GM12878 (cell line): Measurements from ENCODE around the gene LPGAT1. TPM values are rescaled to one million over a fixed set of nuclear protein-coding genes. Genes with fewer than 3 reads are reported as not detected.

Source experiments
- ATAC-seq: fragments of 200-7000 bp; cut with Tn5 transposase; 3 replicates; pipeline ENCODE4 v1.9.1; 2020; ENCODE audit warnings: mild to moderate bottlenecking, moderate library complexity
- BruUV-seq: library from RNA; stranded (reverse); fragments of 400-500 nt; replicated peaks from 2 replicates; lab custom pipeline; 2021; lab: Mats Ljungman, UMichigan
- CTCF ChIA-PET: fragments of 300-600 bp; sonication (Branson Sonifier 250); formaldehyde crosslinking; extraction: SDS; loops from one replicate; lab custom pipeline; 2021; ENCODE audit warnings: inconsistent platforms; lab: Yijun Ruan, JAX
- POLR2A ChIA-PET: fragments of 350-600 bp; formaldehyde crosslinking; extraction: SDS; loops from one replicate; lab custom pipeline; 2021; ENCODE audit warnings: inconsistent platforms; lab: Charles Lee
- RAD21 ChIA-PET: fragments of 300-600 bp; sonication (Branson Sonifier 250); formaldehyde crosslinking; loops from one replicate; lab custom pipeline; 2023; ENCODE audit warnings: antibody characterized with exemption; ENCODE audit not compliant: unreplicated experiment; lab: Charles Lee
- SMC1A ChIA-PET: fragments of 300-600 bp; sonication (Branson Sonifier 250); formaldehyde crosslinking; loops from one replicate; lab custom pipeline; 2023; ENCODE audit not compliant: unreplicated experiment, uncharacterized antibody; lab: Charles Lee
- DNase-seq: peaks from one replicate; pipeline ENCODE4 v3.0.0-alpha.2; 2011; ENCODE audit warnings: low read depth, low spot score
- FAIRE-seq: peaks from 3 replicates; lab custom pipeline; 2011; peaks lifted over from hg19 to GRCh38; lab: Jason Lieb, UNC
- H2AFZ ChIP-seq: 2 replicates; pipeline ENCODE4 v1.6.0; 2011; ENCODE audit warnings: low read depth, low read length, control low read depth; ENCODE audit not compliant: control insufficient read depth
- H3K27ac ChIP-seq: 2 replicates; pipeline ENCODE4 v1.5.1; 2011; ENCODE audit warnings: control low read depth; ENCODE audit not compliant: control insufficient read depth, insufficient read depth
- H3K27me3 ChIP-seq, 2 experiments: replicated peaks in 1 of 2; 2 replicates each; pipeline versions ENCODE4 v1.6.0 to v1.6.1; 2011; ENCODE audit warnings: low read length in 1 of 2; ENCODE audit not compliant: control insufficient read depth in 2 of 2, insufficient read depth in 2 of 2
- H3K36me3 ChIP-seq, 2 experiments: 2 replicates each; pipeline ENCODE4 v1.5.1; 2011; ENCODE audit warnings: low read length in 1 of 2; ENCODE audit not compliant: control insufficient read depth in 2 of 2, insufficient read depth in 2 of 2
- H3K4me1 ChIP-seq: 2 replicates; pipeline ENCODE4 v1.6.1; 2011; ENCODE audit warnings: mild to moderate bottlenecking, low read length, moderate library complexity, mixed read lengths; ENCODE audit not compliant: control insufficient read depth, insufficient read depth
- H3K4me2 ChIP-seq: 2 replicates; pipeline ENCODE4 v1.6.0; 2011; ENCODE audit warnings: control low read depth; ENCODE audit not compliant: control insufficient read depth, insufficient read depth
- H3K4me3 ChIP-seq: fragments of 200-600 bp; sonication (generic); 2 replicates; pipeline ENCODE4 v1.5.1; 2016
- H3K79me2 ChIP-seq: 2 replicates; pipeline ENCODE4 v1.6.0; 2011; ENCODE audit warnings: low read length; ENCODE audit not compliant: control insufficient read depth, insufficient read depth
- H3K9ac ChIP-seq: 2 replicates; pipeline ENCODE4 v1.8.0; 2011; ENCODE audit warnings: low read length, control low read depth, mixed read lengths; ENCODE audit not compliant: control insufficient read depth, insufficient read depth
- H3K9me3 ChIP-seq: replicated peaks from 3 replicates; pipeline ENCODE4 v1.5.1; 2011; ENCODE audit warnings: mild to moderate bottlenecking, low read length; ENCODE audit not compliant: control insufficient read depth, insufficient read depth
- H4K20me1 ChIP-seq: 2 replicates; pipeline ENCODE4 v1.6.0; 2011; ENCODE audit not compliant: control insufficient read depth, insufficient read depth
- BMI1 ChIP-seq: fragments of 450-650 bp; IDR thresholded peaks from 2 replicates; pipeline ENCODE4 v1.6.1; 2016; ENCODE audit warnings: mild to moderate bottlenecking, moderate library complexity, borderline replicate concordance
- CBFB ChIP-seq: IDR thresholded peaks from 2 replicates; pipeline ENCODE4 v1.6.1; 2016; ENCODE audit warnings: antibody characterized with exemption, low read depth
- CBX5 ChIP-seq: sonication (generic); IDR thresholded peaks from 2 replicates; pipeline ENCODE4 v1.6.1; 2016; ENCODE audit warnings: low read depth, moderate library complexity, mild to moderate bottlenecking, inconsistent platforms
- CEBPB ChIP-seq, 2 experiments: fragments of 150-350 bp in 1 of 2; IDR thresholded peaks; 2 replicates each; pipeline ENCODE4 v1.6.1; 2012 to 2014; ENCODE audit warnings: low read depth in 2 of 2, low read length in 2 of 2, borderline replicate concordance in 1 of 2, inconsistent platforms in 1 of 2
- FOXM1 ChIP-seq: IDR thresholded peaks from 2 replicates; pipeline ENCODE4 v1.6.1; 2012; ENCODE audit warnings: low read depth, mild to moderate bottlenecking, inconsistent platforms, low read length, moderate library complexity
- JUNB ChIP-seq: IDR thresholded peaks from 2 replicates; pipeline ENCODE4 v1.6.1; 2016; ENCODE audit warnings: antibody characterized with exemption, mild to moderate bottlenecking
- KLF5 ChIP-seq: fragments of 450-650 bp; IDR thresholded peaks from 2 replicates; pipeline ENCODE4 v1.6.1; 2014; ENCODE audit warnings: mild to moderate bottlenecking; ENCODE audit not compliant: partially characterized antibody
- MAX ChIP-seq: IDR thresholded peaks from 2 replicates; pipeline ENCODE4 v1.6.1; 2012; ENCODE audit warnings: low read depth, low read length, improper control_type of control experiment
- MYC ChIP-seq: IDR thresholded peaks from 2 replicates; pipeline ENCODE4 v1.6.1; 2011; ENCODE audit warnings: mild to moderate bottlenecking, low read length, moderate library complexity, inconsistent platforms; ENCODE audit not compliant: insufficient read depth, insufficient replicate concordance, insufficient read length, severe bottlenecking
- NR2C2 ChIP-seq: IDR thresholded peaks from 2 replicates; pipeline ENCODE4 v1.6.1; 2011; ENCODE audit warnings: borderline replicate concordance, low read depth; ENCODE audit not compliant: control insufficient read depth, insufficient read length
- NRF1 ChIP-seq: conservative IDR thresholded peaks from 2 replicates; pipeline ENCODE4 v1.6.1; 2011; ENCODE audit warnings: mild to moderate bottlenecking, low read depth, low read length, improper control_type of control experiment
- POLR2AphosphoS5 ChIP-seq: IDR thresholded peaks from 2 replicates; pipeline ENCODE4 v1.6.1; 2011; ENCODE audit warnings: mild to moderate bottlenecking, low read length, inconsistent platforms
- TAF1 ChIP-seq: IDR thresholded peaks from 2 replicates; pipeline ENCODE4 v1.6.1; 2011; ENCODE audit warnings: mild to moderate bottlenecking, low read depth, low read length, borderline replicate concordance
- TCF7 ChIP-seq: IDR thresholded peaks from 2 replicates; pipeline ENCODE4 v1.6.1; 2014; ENCODE audit warnings: antibody characterized with exemption, borderline replicate concordance
- USF2 ChIP-seq: IDR thresholded peaks from 2 replicates; pipeline ENCODE4 v1.6.1; 2011; ENCODE audit warnings: low read depth, low read length, improper control_type of control experiment, borderline replicate concordance
- ZZZ3 ChIP-seq: IDR thresholded peaks from 2 replicates; pipeline ENCODE4 v1.6.1; 2011; ENCODE audit warnings: low read depth; ENCODE audit not compliant: control insufficient read depth, insufficient read length
- WGBS: methylation state at CpG from one replicate; pipeline ENCODE4 v1.1.6; 2016; ENCODE audit warnings: low lambda C conversion rate; ENCODE audit not compliant: insufficient replicate concordance, insufficient coverage; ENCODE audit errors: missing lambda C conversion rate; 5-methylcytosine and 5-hydroxymethylcytosine counted together
- in situ Hi-C: fragments of 300-500 bp; cut with MboI; formaldehyde crosslinking; loops from 9 replicates; pipeline ENCODE4 v1.14.3; 2018; ENCODE audit warnings: mixed read lengths
- intact Hi-C: fragments of 100-400 bp; cut with micrococcal nuclease; formaldehyde crosslinking; loops from one replicate; pipeline ENCODE4 v1.14.2; 2022; ENCODE audit not compliant: unreplicated experiment
- polyA plus RNA-seq, 11 experiments: library from polyadenylated mRNA; depleted of rRNA in 4 of 11; unstranded in 6 of 11; stranded (reverse) in 5 of 11; fragments of >200 nt; fragmentation: Nextera tagmentation in 4 of 11; fragmentation: Illumina TruSeq in 1 of 11; extraction: Ambion mirVana in 4 of 11; extraction: Trizol in 1 of 11; gene quantifications; 1 replicate in 1 of 11; 2 replicates in 10 of 11; pipeline versions ENCODE4 v1.2.1 to v1.2.3, GENCODE V29; 2011 to 2016; ENCODE audit warnings: inconsistent platforms in 2 of 11, missing spikeins in 2 of 11, low read depth in 1 of 11
- total RNA-seq, 4 experiments: library from RNA; depleted of rRNA in 3 of 4; stranded (reverse); fragments of >200 nt in 3 of 4; fragmentation: Illumina TruSeq in 1 of 4; extraction: Trizol in 1 of 4; gene quantifications; 2 replicates each; pipeline versions ENCODE4 v1.2.1 to v1.2.3, GENCODE V29; 2013 to 2021

The LPGAT1 gene
- total and polyA plus RNA-seq, 10 of the 15 experiments (the other 5 are each of a cell fraction or from before 2014, with no cell fraction given) = 5.8 to 40.6 (median 19.2) TPM

- TF ChIP-seq JUNB (no peak), ZZZ3 (no peak), TAF1 (no peak), CBX5 (no peak), KLF5 (no peak)
- TF ChIP-seq, all 136 proteins: peak for 0
Measured at GRCh38 chr1:211859405-211859804, 28.8 kb upstream of the LPGAT1 start (continued).

GRCh38 chr1:211851174-211851573, 20.6 kb upstream of the LPGAT1 start:
- ATAC-seq (no peak), FAIRE-seq (no peak), DNase-seq (no peak)
- BruUV-seq = no TSS peak
- CTCF ChIA-PET = interaction anchor here (1.3 kb wide), 1 partner anchor 12 kb away, joined by 5 read pairs; no protein-coding TSS in a partner anchor
- Histone ChIP-seq H3K9me3 (no peaks in the 10 kb centered on the region; the same call in 2 of the 3 replicates), H4K20me1 (no peaks in the 10 kb centered on the region), H3K27me3 (no peaks in the 10 kb centered on the region), H3K79me2 (no peaks in the 10 kb centered on the region), H2AFZ (no peak overlapping the region), H3K4me1 (no peaks in the 10 kb centered on the region), H3K36me3 (no peaks in the 10 kb centered on the region), H3K4me2 (no peak overlapping the region), H3K4me3 (no peak overlapping the region), H3K27ac (no peak overlapping the region), H3K9ac (no peak overlapping the region)
- 27% methylated on average over 3 of the region's 3 CpGs for WGBS
- SMC1A ChIA-PET = interaction anchor here (1.1 to 1.3 kb wide), 2 partner anchors 8 to 15 kb away, joined by 4 read pairs; no protein-coding TSS in a partner anchor
- no peak for TF ChIP-seq CEBPB (IDR thresholded peaks at IDR 0.05; ENCODE audit: borderline replicate concordance in 1 of 2, low read depth in 2 of 2, low read length in 2 of 2)
- TF ChIP-seq NRF1 = no peak
- TF ChIP-seq USF2 = no peak
- TF ChIP-seq FOXM1 = no peak
- TF ChIP-seq POLR2AphosphoS5 = no peak
- no peak for TF ChIP-seq CBFB
- TF ChIP-seq MYC = no peak
- TF ChIP-seq NR2C2 = no peak
- no peak for TF ChIP-seq TCF7
- no peak for TF ChIP-seq MAX
- TF ChIP-seq BMI1 = no peak
- intact Hi-C loops = no loop called here
- in situ Hi-C loops = no loop called here
- POLR2A ChIA-PET = no interaction called here
- RAD21 ChIA-PET = no interaction called here
